ENCODE data around the gene IL12RB1. TPM values are rescaled to one million over a fixed set of nuclear protein-coding genes. Genes with fewer than 3 reads are reported as not detected.

Gene IL12RB1
- total and polyA plus RNA-seq, 3 experiments from 2014 or later = 18.9 to 43.2 (median 19.6) TPM

GRCh38 chr19:18118420-18119012 is 31.8 kb upstream of the IL12RB1 start:
- peaks cover 20% of the 10 kb centered on the region for H3K36me3 ChIP-seq (ENCODE audit: insufficient read depth, low read length)
- H3K9me3 Mint-ChIP-seq = no peaks in the 10 kb centered on the region
- CTCF ChIA-PET = interaction anchor here (0.8 to 4.1 kb wide), 10 partner anchors 21 to 210 kb away, joined by 3 to 19 read pairs (median 3); partner anchors contain the start of genes IL12RB1, MAST3 and PIK3R2
- H3K36me3 Mint-ChIP-seq = peaks cover 0 to 34% (median 2%) of the 10 kb centered on the region in 3 donors
- H3K4me3 ChIP-seq (ENCODE audit: low read length) = peak overlapping the region; percentile 91
- no peaks in the 10 kb centered on the region for H3K27me3 ChIP-seq (ENCODE audit: insufficient read depth, low read length, poor library complexity, severe bottlenecking)
- H3K9me3 ChIP-seq (ENCODE audit: low read length) = no peaks in the 10 kb centered on the region
- H3K27ac ChIP-seq (ENCODE audit: low read depth, low read length) = peak overlapping the region; percentile 72
- POLR2A ChIA-PET = interaction anchor here (1.0 to 2.6 kb wide), 4 partner anchors 20 to 118 kb away, joined by 4 to 20 read pairs (median 10); partner anchors contain the start of genes MAST3 and PIK3R2
- peak overlapping the region; percentile 3 to 100 (median 98) for H3K27ac Mint-ChIP-seq
- peak in 1 of 5 donors; percentile 18 for DNase-seq
- H3K4me3 Mint-ChIP-seq = peak overlapping the region; percentile 86 to 97 (median 92)
- peaks cover 28 to 40% (median 30%) of the 10 kb centered on the region in 3 donors for H3K4me1 Mint-ChIP-seq
- peaks cover 32% of the 10 kb centered on the region for H3K4me1 ChIP-seq (ENCODE audit: insufficient read depth, low read length)
- peaks cover 0 to 2% of the 10 kb centered on the region in 2 donors for H3K27me3 Mint-ChIP-seq

DNA sequence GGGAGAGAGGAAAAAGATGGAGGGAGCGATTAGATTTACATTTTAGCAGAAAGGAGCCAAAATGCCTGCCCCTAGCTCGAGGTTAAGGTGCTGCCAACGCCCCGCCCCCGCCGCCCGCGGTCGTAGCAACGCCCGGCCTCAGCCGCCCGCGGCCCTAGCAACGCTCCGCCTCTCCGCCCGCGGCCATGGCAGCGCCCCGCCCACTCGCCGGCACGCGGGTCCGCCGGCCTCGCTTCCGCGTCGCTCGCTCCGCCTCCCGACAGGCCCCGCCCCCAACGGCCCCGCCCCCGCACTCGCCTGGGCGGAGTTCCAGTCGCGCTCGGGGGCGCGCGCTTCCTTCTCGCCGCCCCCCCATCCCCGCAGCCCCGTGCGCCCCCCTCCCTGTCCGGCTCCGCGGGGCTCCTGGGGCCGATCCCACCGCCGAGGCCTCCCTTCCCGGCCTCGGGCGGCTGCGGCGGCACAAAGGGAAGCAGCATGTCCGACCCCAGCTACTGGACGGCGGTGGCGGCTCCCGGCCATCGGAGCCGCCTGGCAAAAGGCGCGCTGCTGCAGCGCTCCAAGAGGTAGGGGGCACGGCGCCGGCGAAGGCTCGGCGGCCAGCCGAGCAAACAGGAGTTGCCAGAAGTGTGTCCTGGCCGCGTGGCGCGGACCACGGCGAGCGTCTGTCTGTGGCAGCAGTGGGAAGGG is 31.1 kb upstream of the IL12RB1 start:
- ChIA-PET POLR2A (interaction anchor here (0.6 to 2.6 kb wide), 8 partner anchors 13 to 164 kb away, joined by 3 to 12 read pairs (median 4); partner anchors contain the start of genes JUND and MAST3), CTCF (interaction anchor here (0.6 to 4.1 kb wide), 5 partner anchors 26 to 73 kb away, joined by 3 to 19 read pairs (median 5); partner anchors contain the start of genes IL12RB1 and PIK3R2)
- Mint-ChIP-seq H3K27me3 (peaks cover 0 to 2% of the 10 kb centered on the region in 2 donors), H3K36me3 (peaks cover 0 to 31% (median 2%) of the 10 kb centered on the region in 3 donors), H3K9me3 (no peaks in the 10 kb centered on the region), H3K27ac (peak overlapping the region in 7 of 8 donors; percentile 86 to 100 (median 98)), H3K4me3 (peak overlapping the region; percentile 86 to 97 (median 92)), H3K4me1 (peaks cover 30 to 42% (median 31%) of the 10 kb centered on the region in 3 donors)
- Histone ChIP-seq H3K4me3 (ENCODE audit: low read length) (peak overlapping the region; percentile 91), H3K27ac (ENCODE audit: low read depth, low read length) (peak overlapping the region; percentile 72), H3K36me3 (ENCODE audit: insufficient read depth, low read length) (peaks cover 13% of the 10 kb centered on the region), H3K27me3 (ENCODE audit: insufficient read depth, low read length, poor library complexity, severe bottlenecking) (no peaks in the 10 kb centered on the region), H3K9me3 (ENCODE audit: low read length) (no peaks in the 10 kb centered on the region), H3K4me1 (ENCODE audit: insufficient read depth, low read length) (peaks cover 32% of the 10 kb centered on the region)
- DNase-seq = peak; percentile 95 to 97 (median 96)

DNA sequence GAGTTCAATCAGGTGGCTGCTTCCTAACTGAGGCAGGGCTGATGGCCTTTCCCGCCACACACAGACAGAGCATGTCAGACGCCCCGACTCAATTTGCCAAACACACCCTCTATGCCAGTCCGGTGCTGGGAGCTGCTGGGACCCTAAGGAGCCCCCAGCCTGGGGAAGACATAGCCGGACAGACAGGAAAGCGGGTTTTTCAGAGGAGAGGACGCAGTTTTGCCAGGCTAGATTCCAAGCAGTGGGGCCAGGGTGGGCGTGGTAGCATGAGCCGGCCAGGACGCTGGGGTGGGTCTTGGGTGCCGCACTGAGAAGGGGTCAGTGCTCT is 30.6 kb upstream of the IL12RB1 start:
- Mint-ChIP-seq H3K36me3 (peaks cover 0 to 26% (median 2%) of the 10 kb centered on the region in 3 donors), H3K27ac (peak overlapping the region in 7 of 8 donors; percentile 82 to 94 (median 86)), H3K4me3 (peak overlapping the region; percentile 73 to 97 (median 86)), H3K27me3 (peaks cover 0 to 2% of the 10 kb centered on the region in 2 donors), H3K9me3 (no peaks in the 10 kb centered on the region), H3K4me1 (peaks cover 33 to 47% (median 33%) of the 10 kb centered on the region in 3 donors)
- Histone ChIP-seq H3K36me3 (ENCODE audit: insufficient read depth, low read length) (peaks cover 8% of the 10 kb centered on the region), H3K4me3 (ENCODE audit: low read length) (peak overlapping the region; percentile 29), H3K4me1 (ENCODE audit: insufficient read depth, low read length) (peaks cover 32% of the 10 kb centered on the region), H3K27me3 (ENCODE audit: insufficient read depth, low read length, poor library complexity, severe bottlenecking) (no peaks in the 10 kb centered on the region), H3K9me3 (ENCODE audit: low read length) (no peaks in the 10 kb centered on the region), H3K27ac (ENCODE audit: low read depth, low read length) (peak overlapping the region; percentile 57)
- CTCF ChIA-PET = interaction anchor here (0.6 to 4.1 kb wide), 4 partner anchors 25 to 73 kb away, joined by 3 to 19 read pairs (median 9); partner anchors contain the start of gene PIK3R2
- DNase-seq = peak in 1 of 5 donors; percentile 16
- POLR2A ChIA-PET = interaction anchor here (0.6 to 2.3 kb wide), 6 partner anchors 13 to 164 kb away, joined by 3 to 11 read pairs (median 4); partner anchors contain the start of gene JUND

- peak overlapping the region in 2 of 7 donors; percentile 19 to 55 for H3K4me3 Mint-ChIP-seq
These were observed 27.7 kb upstream of the IL12RB1 start for GRCh38 chr19:18114483-18114882.

GRCh38 chr19:18113827-18114226 is 27.1 kb upstream of the IL12RB1 start:
- Histone ChIP-seq H3K27me3 (ENCODE audit: insufficient read depth, low read length, poor library complexity, severe bottlenecking) (no peaks in the 10 kb centered on the region), H3K4me3 (ENCODE audit: low read length) (no peak overlapping the region), H3K27ac (ENCODE audit: low read depth, low read length) (no peak overlapping the region), H3K4me1 (ENCODE audit: insufficient read depth, low read length) (peaks cover 27% of the 10 kb centered on the region), H3K36me3 (ENCODE audit: insufficient read depth, low read length) (no peaks in the 10 kb centered on the region), H3K9me3 (ENCODE audit: low read length) (no peaks in the 10 kb centered on the region)
- no peak for DNase-seq
- Mint-ChIP-seq H3K9me3 (no peaks in the 10 kb centered on the region), H3K27ac (peak overlapping the region in 2 of 8 donors; percentile 27 to 62), H3K4me1 (peaks cover 21 to 44% (median 26%) of the 10 kb centered on the region in 3 donors), H3K36me3 (peaks cover 0 to 10% (median 0%) of the 10 kb centered on the region in 3 donors), H3K27me3 (no peaks in the 10 kb centered on the region), H3K4me3 (peak overlapping the region in 1 of 7 donors; percentile 55)
- CTCF ChIA-PET = interaction anchor here (0.7 to 5.6 kb wide), 14 partner anchors 10 to 166 kb away, joined by 3 to 28 read pairs (median 4); partner anchors contain the start of genes IL12RB1 and PIK3R2
- POLR2A ChIA-PET = no interaction called here

More at GRCh38 chr19:18114483-18114882, 27.7 kb upstream of the IL12RB1 start:
- Histone ChIP-seq H3K4me1 (ENCODE audit: insufficient read depth, low read length) (peaks cover 34% of the 10 kb centered on the region), H3K4me3 (ENCODE audit: low read length) (no peak overlapping the region), H3K27me3 (ENCODE audit: insufficient read depth, low read length, poor library complexity, severe bottlenecking) (no peaks in the 10 kb centered on the region), H3K36me3 (ENCODE audit: insufficient read depth, low read length) (no peaks in the 10 kb centered on the region), H3K9me3 (ENCODE audit: low read length) (no peaks in the 10 kb centered on the region), H3K27ac (ENCODE audit: low read depth, low read length) (no peak overlapping the region)
- H3K27me3 Mint-ChIP-seq = no peaks in the 10 kb centered on the region
- no peaks in the 10 kb centered on the region for H3K9me3 Mint-ChIP-seq
- no peak for DNase-seq
- ChIA-PET POLR2A (no interaction called here), CTCF (interaction anchor here (3.1 kb wide), 1 partner anchor 54 kb away, joined by 16 read pairs; no protein-coding TSS in a partner anchor)
- peaks cover 22 to 45% (median 27%) of the 10 kb centered on the region in 3 donors for H3K4me1 Mint-ChIP-seq
- peaks cover 0 to 12% (median 0%) of the 10 kb centered on the region in 3 donors for H3K36me3 Mint-ChIP-seq
- peak overlapping the region in 1 of 8 donors; percentile 62 for H3K27ac Mint-ChIP-seq

- Histone ChIP-seq H3K4me3 (ENCODE audit: low read length) (no peak overlapping the region), H3K27ac (ENCODE audit: low read depth, low read length) (no peak overlapping the region), H3K9me3 (ENCODE audit: low read length) (no peaks in the 10 kb centered on the region), H3K36me3 (ENCODE audit: insufficient read depth, low read length) (no peaks in the 10 kb centered on the region), H3K4me1 (ENCODE audit: insufficient read depth, low read length) (peaks cover 21% of the 10 kb centered on the region), H3K27me3 (ENCODE audit: insufficient read depth, low read length, poor library complexity, severe bottlenecking) (no peaks in the 10 kb centered on the region)
- Mint-ChIP-seq H3K4me1 (peaks cover 21 to 39% (median 23%) of the 10 kb centered on the region in 3 donors), H3K4me3 (peak overlapping the region in 2 of 7 donors; percentile 32 to 82), H3K27ac (peak overlapping the region in 4 of 8 donors; percentile 2 to 58 (median 46)), H3K36me3 (peaks cover 0 to 10% (median 0%) of the 10 kb centered on the region in 3 donors), H3K9me3 (no peaks in the 10 kb centered on the region), H3K27me3 (no peaks in the 10 kb centered on the region)
- DNase-seq = peak; percentile 58 to 82 (median 64)
- ChIA-PET CTCF (interaction anchor here (0.6 to 5.6 kb wide), 22 partner anchors 9 to 301 kb away, joined by 3 to 28 read pairs (median 4); partner anchors contain the start of genes IL12RB1 and PIK3R2), POLR2A (no interaction called here)
These were observed 26.3 kb upstream of the IL12RB1 start for GRCh38 chr19:18112989-18113478.

DNA sequence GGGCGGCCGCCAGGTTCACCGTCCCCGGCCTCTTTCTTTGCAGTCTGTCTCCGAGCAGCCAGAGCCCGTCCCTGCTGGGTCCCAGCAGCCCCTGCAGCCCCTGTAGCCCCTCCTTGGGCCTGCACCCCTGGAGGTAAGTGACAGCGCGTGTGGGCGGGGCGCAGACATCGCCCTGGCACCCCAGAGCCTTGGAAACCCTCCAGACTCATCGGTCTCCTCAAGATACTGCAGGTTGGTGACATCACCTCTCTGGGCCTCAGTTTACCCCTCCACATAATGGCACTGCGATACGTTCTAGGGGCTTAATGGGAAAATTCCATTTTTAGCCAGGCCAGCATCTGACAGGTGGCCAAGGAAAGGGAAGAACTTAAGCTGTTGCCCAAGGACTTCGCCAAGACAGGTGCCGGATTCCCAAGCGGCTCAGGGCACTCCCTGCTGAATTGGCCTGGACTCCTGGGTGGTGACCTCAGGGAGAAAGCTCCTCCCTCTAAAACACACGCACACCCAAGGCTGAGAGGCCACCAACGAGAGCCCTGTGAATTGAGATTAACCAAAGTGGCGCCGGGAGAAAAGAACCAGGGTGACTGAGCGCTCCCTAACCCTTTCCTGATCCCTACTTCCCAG is 24.0 kb upstream of the IL12RB1 start:
- Histone ChIP-seq H3K4me1 (ENCODE audit: insufficient read depth, low read length) (peaks cover 12% of the 10 kb centered on the region), H3K4me3 (ENCODE audit: low read length) (peak overlapping the region; percentile 61), H3K27ac (ENCODE audit: low read depth, low read length) (peak overlapping the region; percentile 51), H3K9me3 (ENCODE audit: low read length) (no peaks in the 10 kb centered on the region), H3K36me3 (ENCODE audit: insufficient read depth, low read length) (no peaks in the 10 kb centered on the region), H3K27me3 (ENCODE audit: insufficient read depth, low read length, poor library complexity, severe bottlenecking) (no peaks in the 10 kb centered on the region)
- ChIA-PET POLR2A (interaction anchor here (0.6 to 2.5 kb wide), 10 partner anchors 9 to 110 kb away, joined by 3 to 18 read pairs (median 4); partner anchors contain the start of genes IL12RB1, MAST3 and MPV17L2), CTCF (interaction anchor here (0.8 to 5.6 kb wide), 20 partner anchors 7 to 217 kb away, joined by 3 to 28 read pairs (median 6); partner anchors contain the start of genes ARRDC2, IL12RB1, MAST3 and PIK3R2)
- no peaks in the 10 kb centered on the region for H3K9me3 Mint-ChIP-seq
- H3K36me3 Mint-ChIP-seq = peaks cover 0 to 10% (median 0%) of the 10 kb centered on the region in 3 donors
- peaks cover 16 to 30% (median 18%) of the 10 kb centered on the region in 3 donors for H3K4me1 Mint-ChIP-seq
- no peaks in the 10 kb centered on the region for H3K27me3 Mint-ChIP-seq
- DNase-seq = no peak
- peak overlapping the region in 6 of 7 donors; percentile 57 to 86 (median 70) for H3K4me3 Mint-ChIP-seq
- H3K27ac Mint-ChIP-seq = peak overlapping the region in 3 of 8 donors; percentile 27 to 88 (median 73)

Data from CD8-positive, alpha-beta memory T cell (primary cell).